Breast epithelium (tissue), 3 donors: Measurements from ENCODE around the gene NMUR2.

Source experiments
- CTCF ChIP-seq, 3 donors: fragments of 450-650 bp; IDR thresholded peaks; one replicate each; pipeline ENCODE4 v1.5.1; 2016 to 2017; ENCODE audit warnings: antibody characterized with exemption in 3 of 3, mild to moderate bottlenecking in 3 of 3, moderate library complexity in 3 of 3
- POLR2A ChIP-seq: fragments of 450-650 bp; IDR thresholded peaks from one replicate; pipeline ENCODE4 v1.6.1; 2016; ENCODE audit warnings: antibody characterized with exemption, mild to moderate bottlenecking, moderate library complexity

GRCh38 chr5:152412129-152412528 is 7.0 kb upstream of the NMUR2 start:
- TF ChIP-seq CTCF (IDR thresholded peaks at IDR 0.05) (no peak), POLR2A (no peak)
